Gastroesophageal sphincter (tissue), 3 donors: ENCODE data around the gene BLTP2.

ENCODE experiments used
- EP300 ChIP-seq: sonication (generic); formaldehyde crosslinking; IDR thresholded peaks from one replicate; pipeline ENCODE4 v1.6.1; 2017; ENCODE audit warnings: antibody characterized with exemption, mild to moderate bottlenecking
- POLR2AphosphoS5 ChIP-seq: sonication (generic); formaldehyde crosslinking; IDR thresholded peaks from one replicate; pipeline ENCODE4 v1.6.1; 2017; ENCODE audit warnings: antibody characterized with exemption
- TF ChIP-seq, protein P1 (sequence below), 4 experiments: fragments of 200-600 bp in 2 of 4; fragments of 450-650 bp in 2 of 4; sonication (generic) in 1 of 4; IDR thresholded peaks; one replicate each; pipeline ENCODE4 v1.5.1; 2017 to 2019; ENCODE audit warnings: antibody characterized with exemption in 4 of 4, mild to moderate bottlenecking in 2 of 4, moderate library complexity in 2 of 4

DNA sequence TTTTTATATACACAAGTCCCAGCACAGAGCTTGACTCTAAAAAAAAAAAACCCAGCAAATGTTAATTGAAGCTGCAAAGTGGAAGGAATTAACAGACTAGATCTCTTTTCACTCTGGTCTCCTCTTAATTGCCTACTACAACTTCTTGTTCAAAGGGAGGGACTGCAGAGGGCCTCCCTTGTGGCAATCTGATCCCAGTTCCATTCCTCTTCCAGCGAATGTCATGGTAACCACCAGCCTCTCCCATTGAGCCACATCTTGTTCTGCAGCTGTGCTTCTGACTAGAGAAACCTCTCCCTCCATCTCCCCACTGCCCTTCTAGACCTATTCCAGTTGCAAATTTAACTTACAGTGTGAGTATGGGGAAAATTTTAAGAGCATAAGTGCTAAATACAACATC, 22.9 kb upstream of the BLTP2 start:
- TF ChIP-seq, protein P1, sequence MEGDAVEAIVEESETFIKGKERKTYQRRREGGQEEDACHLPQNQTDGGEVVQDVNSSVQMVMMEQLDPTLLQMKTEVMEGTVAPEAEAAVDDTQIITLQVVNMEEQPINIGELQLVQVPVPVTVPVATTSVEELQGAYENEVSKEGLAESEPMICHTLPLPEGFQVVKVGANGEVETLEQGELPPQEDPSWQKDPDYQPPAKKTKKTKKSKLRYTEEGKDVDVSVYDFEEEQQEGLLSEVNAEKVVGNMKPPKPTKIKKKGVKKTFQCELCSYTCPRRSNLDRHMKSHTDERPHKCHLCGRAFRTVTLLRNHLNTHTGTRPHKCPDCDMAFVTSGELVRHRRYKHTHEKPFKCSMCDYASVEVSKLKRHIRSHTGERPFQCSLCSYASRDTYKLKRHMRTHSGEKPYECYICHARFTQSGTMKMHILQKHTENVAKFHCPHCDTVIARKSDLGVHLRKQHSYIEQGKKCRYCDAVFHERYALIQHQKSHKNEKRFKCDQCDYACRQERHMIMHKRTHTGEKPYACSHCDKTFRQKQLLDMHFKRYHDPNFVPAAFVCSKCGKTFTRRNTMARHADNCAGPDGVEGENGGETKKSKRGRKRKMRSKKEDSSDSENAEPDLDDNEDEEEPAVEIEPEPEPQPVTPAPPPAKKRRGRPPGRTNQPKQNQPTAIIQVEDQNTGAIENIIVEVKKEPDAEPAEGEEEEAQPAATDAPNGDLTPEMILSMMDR (IDR thresholded peaks at IDR 0.05): no peak
- no peak for TF ChIP-seq POLR2AphosphoS5
- TF ChIP-seq EP300: no peak
